Panc1 (cell line): ENCODE measurements around the gene ELFN1. TPM values are rescaled to one million over a fixed set of nuclear protein-coding genes. Genes with fewer than 3 reads are reported as not detected.

Source experiments
- ATAC-seq: fragments of 200-7000 bp; cut with Tn5 transposase; 2 replicates; pipeline ENCODE4 v1.9.1; 2020; ENCODE audit warnings: mild to moderate bottlenecking, moderate library complexity
- BruUV-seq: library from RNA; stranded (reverse); fragments of 400-500 nt; replicated peaks from 2 replicates; lab custom pipeline; 2021; lab: Mats Ljungman, UMichigan
- CTCF ChIA-PET: fragments of 300-600 bp; sonication (Branson Sonifier 250); formaldehyde crosslinking; loops from one replicate; lab custom pipeline; 2022; ENCODE audit warnings: antibody characterized with exemption; lab: Charles Lee
- POLR2A ChIA-PET: fragments of 300-600 bp; sonication (Branson Sonifier 250); formaldehyde crosslinking; loops from one replicate; lab custom pipeline; 2022; ENCODE audit warnings: antibody characterized with exemption; lab: Charles Lee
- DNase-seq: peaks from one replicate; pipeline ENCODE4 v3.0.0-alpha.2; 2010; ENCODE audit warnings: low read depth, low spot score
- H3K27ac ChIP-seq: 2 replicates; pipeline ENCODE4 v1.5.1; 2011; ENCODE audit warnings: mild to moderate bottlenecking, low read length, inconsistent platforms
- H3K27me3 ChIP-seq: fragments of 200-500 bp; sonication (Bioruptor generic); 2 replicates; pipeline ENCODE4 v1.6.0; 2014; ENCODE audit warnings: low read length, inconsistent platforms; ENCODE audit not compliant: control insufficient read depth, insufficient read depth
- H3K36me3 ChIP-seq: fragments of 200-500 bp; sonication (Bioruptor generic); 2 replicates; pipeline ENCODE4 v1.5.1; 2014; ENCODE audit warnings: inconsistent platforms, mild to moderate bottlenecking, low read length, moderate library complexity; ENCODE audit not compliant: control insufficient read depth, insufficient read depth
- H3K4me1 ChIP-seq: 2 replicates; pipeline ENCODE4 v1.5.1; 2011; ENCODE audit warnings: inconsistent platforms, mild to moderate bottlenecking, low read length, moderate library complexity; ENCODE audit not compliant: control insufficient read depth, insufficient read depth
- H3K4me3 ChIP-seq, 2 experiments: 2 replicates each; pipeline ENCODE4 v1.5.1; 2011 to 2012; ENCODE audit warnings: low read depth in 2 of 2, low read length in 2 of 2, mild to moderate bottlenecking in 2 of 2, inconsistent platforms in 1 of 2, moderate library complexity in 1 of 2
- H3K9me3 ChIP-seq: fragments of 200-500 bp; sonication (Bioruptor generic); 2 replicates; pipeline ENCODE4 v1.5.1; 2014; ENCODE audit warnings: low read depth, mild to moderate bottlenecking, inconsistent platforms, low read length, moderate library complexity; ENCODE audit not compliant: control insufficient read depth, insufficient read depth
- POLR2AphosphoS5 ChIP-seq: IDR thresholded peaks from 2 replicates; pipeline ENCODE4 v1.6.1; 2012; ENCODE audit warnings: mild to moderate bottlenecking, low read depth, low read length, moderate library complexity
- SIN3A ChIP-seq: IDR thresholded peaks from 2 replicates; pipeline ENCODE4 v1.6.1; 2012; ENCODE audit warnings: low read depth, mild to moderate bottlenecking, low read length, moderate library complexity, borderline replicate concordance; ENCODE audit not compliant: insufficient read depth
- TCF7L2 ChIP-seq: IDR thresholded peaks from 2 replicates; pipeline ENCODE4 v1.6.1; 2011; ENCODE audit warnings: mild to moderate bottlenecking, low read depth, low read length, inconsistent platforms
- in situ Hi-C: cut with HindIII; loops from 2 replicates; pipeline ENCODE4 v1.10.0; 2016; ENCODE audit warnings: low sequenced_read_pairs, low pct_unique_long_range_greater_than_20kb
- intact Hi-C: fragments of 100-400 bp; cut with micrococcal nuclease; formaldehyde crosslinking; loops from one replicate; pipeline ENCODE4 v1.10.0; 2022; ENCODE audit not compliant: unreplicated experiment
- total RNA-seq: library from RNA; stranded (reverse); gene quantifications from one replicate; pipeline ENCODE4 v1.2.1, GENCODE V29; 2021; ENCODE audit not compliant: unreplicated experiment
- TF ChIP-seq, protein P1 (sequence below), 2 experiments: IDR thresholded peaks; 2 replicates each; pipeline ENCODE4 v1.6.1; 2011 to 2012; ENCODE audit warnings: low read depth in 2 of 2, control low read depth in 1 of 2, low read length in 1 of 2, mild to moderate bottlenecking in 1 of 2, moderate library complexity in 1 of 2; ENCODE audit not compliant: insufficient read depth in 1 of 2
- TF ChIP-seq, protein P2 (sequence below): fragments of 450-650 bp; IDR thresholded peaks from 2 replicates; pipeline ENCODE4 v1.5.1; 2017; ENCODE audit warnings: mild to moderate bottlenecking

The ELFN1 gene
- total RNA-seq, 1 experiment from 2014 or later, result 39.0 TPM

- CTCF ChIA-PET, result interaction anchor here (1.0 kb wide), 1 partner anchor 28 kb away, joined by 3 read pairs; no protein-coding TSS in a partner anchor
- Histone ChIP-seq H3K4me3 (peak overlapping the region; percentile 70 to 81), H3K4me1 (peaks cover 23% of the 10 kb centered on the region), H3K27me3 (no peaks in the 10 kb centered on the region), H3K36me3 (no peaks in the 10 kb centered on the region), H3K9me3 (no peaks in the 10 kb centered on the region), H3K27ac (peak overlapping the region; percentile 94)
- TF ChIP-seq POLR2AphosphoS5 (no peak; the same call in 1 of the 2 replicates), SIN3A (no peak), TCF7L2 (no peak)
- TF ChIP-seq, protein P1, sequence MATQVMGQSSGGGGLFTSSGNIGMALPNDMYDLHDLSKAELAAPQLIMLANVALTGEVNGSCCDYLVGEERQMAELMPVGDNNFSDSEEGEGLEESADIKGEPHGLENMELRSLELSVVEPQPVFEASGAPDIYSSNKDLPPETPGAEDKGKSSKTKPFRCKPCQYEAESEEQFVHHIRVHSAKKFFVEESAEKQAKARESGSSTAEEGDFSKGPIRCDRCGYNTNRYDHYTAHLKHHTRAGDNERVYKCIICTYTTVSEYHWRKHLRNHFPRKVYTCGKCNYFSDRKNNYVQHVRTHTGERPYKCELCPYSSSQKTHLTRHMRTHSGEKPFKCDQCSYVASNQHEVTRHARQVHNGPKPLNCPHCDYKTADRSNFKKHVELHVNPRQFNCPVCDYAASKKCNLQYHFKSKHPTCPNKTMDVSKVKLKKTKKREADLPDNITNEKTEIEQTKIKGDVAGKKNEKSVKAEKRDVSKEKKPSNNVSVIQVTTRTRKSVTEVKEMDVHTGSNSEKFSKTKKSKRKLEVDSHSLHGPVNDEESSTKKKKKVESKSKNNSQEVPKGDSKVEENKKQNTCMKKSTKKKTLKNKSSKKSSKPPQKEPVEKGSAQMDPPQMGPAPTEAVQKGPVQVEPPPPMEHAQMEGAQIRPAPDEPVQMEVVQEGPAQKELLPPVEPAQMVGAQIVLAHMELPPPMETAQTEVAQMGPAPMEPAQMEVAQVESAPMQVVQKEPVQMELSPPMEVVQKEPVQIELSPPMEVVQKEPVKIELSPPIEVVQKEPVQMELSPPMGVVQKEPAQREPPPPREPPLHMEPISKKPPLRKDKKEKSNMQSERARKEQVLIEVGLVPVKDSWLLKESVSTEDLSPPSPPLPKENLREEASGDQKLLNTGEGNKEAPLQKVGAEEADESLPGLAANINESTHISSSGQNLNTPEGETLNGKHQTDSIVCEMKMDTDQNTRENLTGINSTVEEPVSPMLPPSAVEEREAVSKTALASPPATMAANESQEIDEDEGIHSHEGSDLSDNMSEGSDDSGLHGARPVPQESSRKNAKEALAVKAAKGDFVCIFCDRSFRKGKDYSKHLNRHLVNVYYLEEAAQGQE (IDR thresholded peaks at IDR 0.05; ENCODE audit: insufficient read depth in 1 of 2, low read depth in 2 of 2, low read length in 1 of 2), result no peak
- TF ChIP-seq, protein P2, sequence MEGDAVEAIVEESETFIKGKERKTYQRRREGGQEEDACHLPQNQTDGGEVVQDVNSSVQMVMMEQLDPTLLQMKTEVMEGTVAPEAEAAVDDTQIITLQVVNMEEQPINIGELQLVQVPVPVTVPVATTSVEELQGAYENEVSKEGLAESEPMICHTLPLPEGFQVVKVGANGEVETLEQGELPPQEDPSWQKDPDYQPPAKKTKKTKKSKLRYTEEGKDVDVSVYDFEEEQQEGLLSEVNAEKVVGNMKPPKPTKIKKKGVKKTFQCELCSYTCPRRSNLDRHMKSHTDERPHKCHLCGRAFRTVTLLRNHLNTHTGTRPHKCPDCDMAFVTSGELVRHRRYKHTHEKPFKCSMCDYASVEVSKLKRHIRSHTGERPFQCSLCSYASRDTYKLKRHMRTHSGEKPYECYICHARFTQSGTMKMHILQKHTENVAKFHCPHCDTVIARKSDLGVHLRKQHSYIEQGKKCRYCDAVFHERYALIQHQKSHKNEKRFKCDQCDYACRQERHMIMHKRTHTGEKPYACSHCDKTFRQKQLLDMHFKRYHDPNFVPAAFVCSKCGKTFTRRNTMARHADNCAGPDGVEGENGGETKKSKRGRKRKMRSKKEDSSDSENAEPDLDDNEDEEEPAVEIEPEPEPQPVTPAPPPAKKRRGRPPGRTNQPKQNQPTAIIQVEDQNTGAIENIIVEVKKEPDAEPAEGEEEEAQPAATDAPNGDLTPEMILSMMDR, result no peak
- ATAC-seq (peak; percentile 63), DNase-seq (no peak)
- BruUV-seq, result no TSS peak
- intact Hi-C loops (loop anchor here (10.0 kb wide), 1 partner anchor 85 kb away; no protein-coding TSS in a partner anchor), in situ Hi-C loops (no loop called here)
- POLR2A ChIA-PET, result interaction anchor here (1.1 kb wide), 1 partner anchor 38 kb away, joined by 3 read pairs; no protein-coding TSS in a partner anchor
Measured at GRCh38 chr7:1669064-1669951, 769 bp upstream of the ELFN1 start.

DNA sequence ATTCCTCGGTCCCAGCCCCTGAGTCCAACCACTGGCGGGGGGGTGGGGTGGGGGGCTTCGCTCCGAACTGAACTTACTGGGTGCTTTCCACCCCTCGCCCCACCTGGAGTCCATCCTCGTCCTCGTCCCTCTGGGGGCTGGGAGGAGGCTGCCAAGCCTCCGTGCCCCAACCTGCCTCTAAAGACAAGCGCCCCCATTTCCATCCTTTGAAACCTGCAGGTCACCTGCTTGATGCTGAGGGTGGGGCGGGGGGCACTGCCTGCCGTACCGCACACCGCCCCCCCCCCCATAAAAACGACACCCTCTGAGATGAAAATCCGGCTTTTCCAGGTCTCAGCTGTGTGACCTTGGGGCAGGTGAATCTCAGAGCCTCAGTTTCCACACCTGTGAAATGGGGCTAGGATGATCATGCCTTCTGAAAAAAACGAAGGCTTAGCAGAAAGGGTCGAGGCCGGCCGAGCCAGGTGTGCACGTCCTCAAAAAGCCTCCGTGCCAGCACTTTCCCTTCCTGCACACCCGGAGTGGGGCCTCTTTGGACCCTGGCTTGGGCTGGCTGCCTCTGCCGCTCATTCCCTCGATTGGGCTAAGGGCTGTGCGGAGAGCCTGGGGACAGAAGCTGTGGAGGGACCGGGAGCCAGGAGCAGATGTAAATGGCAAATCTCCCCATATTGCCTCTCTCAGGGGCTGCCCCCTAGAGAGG lies 967 bp downstream of the ELFN1 start:
- Histone ChIP-seq H3K9me3 (no peaks in the 10 kb centered on the region), H3K4me1 (peaks cover 28% of the 10 kb centered on the region), H3K27ac (peak overlapping the region; percentile 66), H3K36me3 (no peaks in the 10 kb centered on the region), H3K4me3 (peak overlapping the region; percentile 58 to 81), H3K27me3 (no peaks in the 10 kb centered on the region)
- intact Hi-C loops, result no loop called here
- ChIA-PET POLR2A (no interaction called here), CTCF (no interaction called here)
- DNase-seq, result no peak
- ATAC-seq, result no peak
- BruUV-seq, result no TSS peak
- TF ChIP-seq POLR2AphosphoS5 (no peak), TCF7L2 (no peak), SIN3A (no peak)
- TF ChIP-seq, protein P1 (IDR thresholded peaks at IDR 0.05; ENCODE audit: insufficient read depth in 1 of 2, low read depth in 2 of 2, low read length in 1 of 2), result no peak
- TF ChIP-seq, protein P2, result no peak
- in situ Hi-C loops, result no loop called here
